ENCODE data around the gene ADPRM. TPM values are rescaled to one million over a fixed set of nuclear protein-coding genes. Genes with fewer than 3 reads are reported as not detected.

The ADPRM gene
- total and polyA plus RNA-seq, 5 donors from 2014 or later = 25.1 to 58.6 (median 46.9) TPM

DNA sequence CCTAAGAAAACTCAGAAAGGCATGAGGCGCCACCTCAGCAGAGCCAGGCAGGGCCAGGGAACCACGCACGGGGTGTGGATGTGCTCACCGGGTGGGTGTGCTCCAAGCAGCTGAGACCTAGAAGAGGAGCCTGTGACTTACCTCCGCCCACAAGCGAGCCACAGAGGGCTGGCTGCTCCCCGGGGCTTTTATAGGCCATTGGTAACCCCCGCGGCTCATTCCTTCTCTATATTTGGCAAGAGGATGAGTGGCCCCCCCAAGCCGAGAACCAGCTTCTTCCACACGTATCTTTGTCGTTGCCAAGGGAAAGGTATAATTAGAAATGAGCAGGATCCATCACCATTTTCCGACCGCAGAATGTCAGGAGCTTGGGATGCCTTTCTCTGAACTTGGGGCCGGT is 40.2 kb upstream of the ADPRM start, which contains the start of gene MYH3:
Gene MYH3 (minus strand): TSS at position 162 of the 400 bp plus-strand sequence. CDS start 2,245 bp downstream, outside the sequence.
- no peak within 1 kb of the TSS for H3K4me3 Mint-ChIP-seq

GRCh38 chr17:10657879-10658278 is 39.5 kb upstream of the ADPRM start:
- peaks cover 0 to 2% (median 0%) of the 10 kb centered on the region in 7 donors for H3K9me3 Mint-ChIP-seq
- no peak overlapping the region for H3K27ac ChIP-seq (ENCODE audit: insufficient read depth, low read length, poor library complexity, severe bottlenecking)
- H3K9me3 ChIP-seq (ENCODE audit: control insufficient read depth in 2 of 2, low read length in 2 of 2) = no peaks in the 10 kb centered on the region
- peaks cover 16% of the 10 kb centered on the region for H3K36me3 Mint-ChIP-seq
- H3K4me3 Mint-ChIP-seq = no peak overlapping the region
- no peaks in the 10 kb centered on the region for H3K36me3 ChIP-seq (ENCODE audit: control insufficient read depth, insufficient read depth, low read length)
- DNase-seq (no peak), ATAC-seq (ENCODE audit: low read depth in 2 of 2) (no peak)
- no peak overlapping the region for H3K4me3 ChIP-seq (ENCODE audit: low read depth, low read length)
- H3K4me1 Mint-ChIP-seq = peaks cover 0 to 6% (median 0%) of the 10 kb centered on the region in 4 donors
- H3K27ac Mint-ChIP-seq = no peak overlapping the region
- H3K27me3 Mint-ChIP-seq = no peaks in the 10 kb centered on the region
- H3K27me3 ChIP-seq (ENCODE audit: control insufficient read depth, insufficient read depth, low read length) = no peaks in the 10 kb centered on the region
- no peaks in the 10 kb centered on the region for H3K4me1 ChIP-seq (ENCODE audit: control insufficient read depth, insufficient read depth, low read length, poor library complexity, severe bottlenecking)

More for the DNA sequence above, 40.2 kb upstream of the ADPRM start, which contains the start of gene MYH3:
- DNase-seq (no peak), ATAC-seq (ENCODE audit: low read depth in 2 of 2) (no peak)
- no peak within 1 kb of the TSS for H3K4me3 ChIP-seq (ENCODE audit: low read depth, low read length)
- H3K27ac ChIP-seq (ENCODE audit: insufficient read depth, low read length, poor library complexity, severe bottlenecking) = no peak within 1 kb of the TSS
- Mint-ChIP-seq H3K36me3 (peaks cover 16% of the 10 kb centered on the region), H3K27me3 (no peaks in the 10 kb centered on the region), H3K9me3 (peaks cover 0 to 2% (median 0%) of the 10 kb centered on the region in 7 donors), H3K27ac (no peak within 1 kb of the TSS), H3K4me1 (peaks cover 0 to 8% (median 0%) of the 10 kb centered on the region in 4 donors)
- no peaks in the 10 kb centered on the region for H3K4me1 ChIP-seq (ENCODE audit: control insufficient read depth, insufficient read depth, low read length, poor library complexity, severe bottlenecking)
- H3K9me3 ChIP-seq (ENCODE audit: control insufficient read depth in 2 of 2, low read length in 2 of 2) = no peaks in the 10 kb centered on the region
- no peaks in the 10 kb centered on the region for H3K36me3 ChIP-seq (ENCODE audit: control insufficient read depth, insufficient read depth, low read length)
- H3K27me3 ChIP-seq (ENCODE audit: control insufficient read depth, insufficient read depth, low read length) = no peaks in the 10 kb centered on the region

DNA sequence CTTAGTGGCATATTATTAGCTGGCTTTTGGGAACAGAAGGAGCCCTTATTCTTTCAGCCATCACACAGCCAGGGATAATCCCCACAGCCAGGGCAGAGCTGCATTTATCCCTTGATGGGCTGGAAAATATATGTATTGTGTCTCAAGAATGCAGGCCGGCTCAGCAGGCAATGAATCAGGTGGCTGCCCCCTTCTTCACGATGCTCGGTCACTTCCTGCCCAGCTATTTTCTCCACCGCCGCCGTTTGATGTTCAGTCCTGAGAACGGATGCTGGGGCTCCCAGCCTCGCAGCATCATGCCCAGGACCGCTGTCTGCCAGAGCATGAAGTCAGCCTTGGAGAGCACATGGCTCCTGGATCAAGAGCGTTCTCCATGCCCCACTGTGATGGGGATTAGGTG is 36.0 kb upstream of the ADPRM start:
- no peak overlapping the region for H3K4me3 Mint-ChIP-seq
- Histone ChIP-seq H3K4me1 (ENCODE audit: control insufficient read depth, insufficient read depth, low read length, poor library complexity, severe bottlenecking) (no peaks in the 10 kb centered on the region), H3K36me3 (ENCODE audit: control insufficient read depth, insufficient read depth, low read length) (no peaks in the 10 kb centered on the region), H3K9me3 (ENCODE audit: control insufficient read depth in 2 of 2, low read length in 2 of 2) (no peaks in the 10 kb centered on the region), H3K4me3 (ENCODE audit: low read depth, low read length) (no peak overlapping the region), H3K27ac (ENCODE audit: insufficient read depth, low read length, poor library complexity, severe bottlenecking) (no peak overlapping the region), H3K27me3 (ENCODE audit: control insufficient read depth, insufficient read depth, low read length) (no peaks in the 10 kb centered on the region)
- peaks cover 31% of the 10 kb centered on the region for H3K36me3 Mint-ChIP-seq
- ATAC-seq (ENCODE audit: low read depth in 2 of 2) (no peak), DNase-seq (no peak)
- H3K27ac Mint-ChIP-seq = no peak overlapping the region
- H3K9me3 Mint-ChIP-seq = peaks cover 0 to 2% (median 0%) of the 10 kb centered on the region in 7 donors
- peaks cover 0 to 5% (median 1%) of the 10 kb centered on the region in 4 donors for H3K4me1 Mint-ChIP-seq
- peaks cover 5% of the 10 kb centered on the region for H3K27me3 Mint-ChIP-seq

DNA sequence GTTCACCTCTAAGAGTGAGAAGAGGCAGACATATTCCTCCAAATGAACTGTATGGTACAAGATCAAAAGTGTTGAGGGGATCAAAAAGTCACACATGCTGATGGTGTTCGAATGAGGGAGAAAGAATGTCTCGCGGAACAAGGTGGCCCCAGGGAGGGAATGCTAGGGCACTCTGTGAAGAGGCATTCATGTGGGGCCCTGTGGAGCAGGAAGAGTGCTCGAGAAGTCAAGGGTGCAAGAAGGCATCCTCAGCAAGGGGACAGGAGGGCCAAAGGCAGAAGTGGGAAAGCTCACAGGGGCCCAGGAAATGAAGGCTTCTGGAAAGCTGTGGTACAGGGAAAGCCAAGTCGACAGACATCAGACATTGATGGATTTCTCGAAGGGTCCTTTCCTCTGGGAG is 34.2 kb upstream of the ADPRM start:
- no peak for ATAC-seq (ENCODE audit: low read depth in 2 of 2)
- no peak overlapping the region for H3K27ac ChIP-seq (ENCODE audit: insufficient read depth, low read length, poor library complexity, severe bottlenecking)
- peaks cover 0 to 5% (median 1%) of the 10 kb centered on the region in 4 donors for H3K4me1 Mint-ChIP-seq
- DNase-seq = no peak
- no peaks in the 10 kb centered on the region for H3K36me3 ChIP-seq (ENCODE audit: control insufficient read depth, insufficient read depth, low read length)
- no peak overlapping the region for H3K4me3 ChIP-seq (ENCODE audit: low read depth, low read length)
- H3K9me3 Mint-ChIP-seq = peaks cover 0 to 2% (median 0%) of the 10 kb centered on the region in 7 donors
- H3K27ac Mint-ChIP-seq = no peak overlapping the region
- H3K36me3 Mint-ChIP-seq = peaks cover 31% of the 10 kb centered on the region
- no peaks in the 10 kb centered on the region for H3K9me3 ChIP-seq (ENCODE audit: control insufficient read depth in 2 of 2, low read length in 2 of 2)
- peaks cover 5% of the 10 kb centered on the region for H3K27me3 Mint-ChIP-seq
- H3K27me3 ChIP-seq (ENCODE audit: control insufficient read depth, insufficient read depth, low read length) = no peaks in the 10 kb centered on the region
- H3K4me1 ChIP-seq (ENCODE audit: control insufficient read depth, insufficient read depth, low read length, poor library complexity, severe bottlenecking) = no peaks in the 10 kb centered on the region
- no peak overlapping the region for H3K4me3 Mint-ChIP-seq

DNA sequence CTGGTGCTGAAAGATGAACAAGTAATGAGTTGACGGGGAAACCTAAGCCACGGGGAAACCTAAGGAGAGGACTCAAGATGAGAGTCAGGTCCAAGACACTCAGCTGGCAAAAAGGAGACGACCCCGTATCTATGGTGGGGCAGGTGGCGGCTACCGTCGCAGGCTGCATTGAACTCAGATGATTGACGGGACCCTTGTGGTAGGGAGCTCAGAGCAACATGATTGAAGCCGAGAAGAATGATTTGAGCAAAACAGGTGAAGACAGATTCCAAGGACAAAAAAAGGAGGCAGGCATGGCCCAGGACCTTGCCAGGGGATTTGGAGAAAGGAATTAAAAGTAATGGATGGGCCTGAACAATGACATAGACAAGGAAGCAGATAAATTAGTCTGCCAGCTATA is 32.8 kb upstream of the ADPRM start:
- H3K9me3 ChIP-seq (ENCODE audit: control insufficient read depth in 2 of 2, low read length in 2 of 2) = no peaks in the 10 kb centered on the region
- no peak overlapping the region for H3K27ac ChIP-seq (ENCODE audit: insufficient read depth, low read length, poor library complexity, severe bottlenecking)
- Mint-ChIP-seq H3K9me3 (peaks cover 0 to 2% (median 0%) of the 10 kb centered on the region in 7 donors), H3K4me1 (peaks cover 0 to 5% (median 1%) of the 10 kb centered on the region in 4 donors), H3K4me3 (no peak overlapping the region), H3K27ac (no peak overlapping the region), H3K36me3 (peaks cover 26% of the 10 kb centered on the region), H3K27me3 (peaks cover 5% of the 10 kb centered on the region)
- DNase-seq (no peak), ATAC-seq (ENCODE audit: low read depth in 2 of 2) (no peak)
- H3K4me3 ChIP-seq (ENCODE audit: low read depth, low read length) = no peak overlapping the region
- H3K36me3 ChIP-seq (ENCODE audit: control insufficient read depth, insufficient read depth, low read length) = no peaks in the 10 kb centered on the region
- no peaks in the 10 kb centered on the region for H3K4me1 ChIP-seq (ENCODE audit: control insufficient read depth, insufficient read depth, low read length, poor library complexity, severe bottlenecking)
- no peaks in the 10 kb centered on the region for H3K27me3 ChIP-seq (ENCODE audit: control insufficient read depth, insufficient read depth, low read length)

GRCh38 chr17:10666906-10667305 is 30.5 kb upstream of the ADPRM start:
- Mint-ChIP-seq H3K36me3 (peaks cover 20% of the 10 kb centered on the region), H3K4me1 (peaks cover 0 to 5% (median 1%) of the 10 kb centered on the region in 4 donors), H3K27me3 (peaks cover 5% of the 10 kb centered on the region), H3K4me3 (no peak overlapping the region), H3K27ac (no peak overlapping the region), H3K9me3 (peaks cover 0 to 2% (median 0%) of the 10 kb centered on the region in 7 donors)
- DNase-seq (no peak), ATAC-seq (ENCODE audit: low read depth in 2 of 2) (no peak)
- Histone ChIP-seq H3K36me3 (ENCODE audit: control insufficient read depth, insufficient read depth, low read length) (no peaks in the 10 kb centered on the region), H3K9me3 (ENCODE audit: control insufficient read depth in 2 of 2, low read length in 2 of 2) (no peaks in the 10 kb centered on the region), H3K27ac (ENCODE audit: insufficient read depth, low read length, poor library complexity, severe bottlenecking) (no peak overlapping the region), H3K4me3 (ENCODE audit: low read depth, low read length) (no peak overlapping the region), H3K4me1 (ENCODE audit: control insufficient read depth, insufficient read depth, low read length, poor library complexity, severe bottlenecking) (no peaks in the 10 kb centered on the region), H3K27me3 (ENCODE audit: control insufficient read depth, insufficient read depth, low read length) (no peaks in the 10 kb centered on the region)

- no peak overlapping the region for H3K27ac ChIP-seq (ENCODE audit: insufficient read depth, low read length, poor library complexity, severe bottlenecking)
- Mint-ChIP-seq H3K4me3 (no peak overlapping the region), H3K36me3 (peaks cover 20% of the 10 kb centered on the region), H3K4me1 (peaks cover 0 to 5% (median 0%) of the 10 kb centered on the region in 4 donors), H3K27ac (peak overlapping the region in 1 of 3 donors; percentile 4), H3K9me3 (peaks cover 0 to 2% (median 0%) of the 10 kb centered on the region in 7 donors), H3K27me3 (peaks cover 5% of the 10 kb centered on the region)
- H3K9me3 ChIP-seq (ENCODE audit: control insufficient read depth in 2 of 2, low read length in 2 of 2) = no peaks in the 10 kb centered on the region
- H3K4me1 ChIP-seq (ENCODE audit: control insufficient read depth, insufficient read depth, low read length, poor library complexity, severe bottlenecking) = no peaks in the 10 kb centered on the region
- DNase-seq (no peak), ATAC-seq (ENCODE audit: low read depth in 2 of 2) (no peak)
- H3K27me3 ChIP-seq (ENCODE audit: control insufficient read depth, insufficient read depth, low read length) = no peaks in the 10 kb centered on the region
- H3K4me3 ChIP-seq (ENCODE audit: low read depth, low read length) = no peak overlapping the region
- H3K36me3 ChIP-seq (ENCODE audit: control insufficient read depth, insufficient read depth, low read length) = no peaks in the 10 kb centered on the region
Measured at GRCh38 chr17:10668775-10669174, 28.6 kb upstream of the ADPRM start.

GRCh38 chr17:10673312-10673711 is 24.1 kb upstream of the ADPRM start:
- H3K4me1 Mint-ChIP-seq = no peaks in the 10 kb centered on the region
- Histone ChIP-seq H3K9me3 (ENCODE audit: control insufficient read depth in 2 of 2, low read length in 2 of 2) (no peaks in the 10 kb centered on the region), H3K4me3 (ENCODE audit: low read depth, low read length) (no peak overlapping the region), H3K4me1 (ENCODE audit: control insufficient read depth, insufficient read depth, low read length, poor library complexity, severe bottlenecking) (no peaks in the 10 kb centered on the region), H3K27me3 (ENCODE audit: control insufficient read depth, insufficient read depth, low read length) (no peaks in the 10 kb centered on the region), H3K27ac (ENCODE audit: insufficient read depth, low read length, poor library complexity, severe bottlenecking) (no peak overlapping the region), H3K36me3 (ENCODE audit: control insufficient read depth, insufficient read depth, low read length) (peaks cover 23% of the 10 kb centered on the region)
- DNase-seq (no peak), ATAC-seq (ENCODE audit: low read depth in 2 of 2) (no peak)
- no peak overlapping the region for H3K4me3 Mint-ChIP-seq
- no peaks in the 10 kb centered on the region for H3K27me3 Mint-ChIP-seq
- H3K9me3 Mint-ChIP-seq = no peaks in the 10 kb centered on the region
- H3K36me3 Mint-ChIP-seq = peaks cover 23% of the 10 kb centered on the region
- H3K27ac Mint-ChIP-seq = no peak overlapping the region
